ENCODE results near the gene HSFX4.

Gene HSFX4

DNA sequence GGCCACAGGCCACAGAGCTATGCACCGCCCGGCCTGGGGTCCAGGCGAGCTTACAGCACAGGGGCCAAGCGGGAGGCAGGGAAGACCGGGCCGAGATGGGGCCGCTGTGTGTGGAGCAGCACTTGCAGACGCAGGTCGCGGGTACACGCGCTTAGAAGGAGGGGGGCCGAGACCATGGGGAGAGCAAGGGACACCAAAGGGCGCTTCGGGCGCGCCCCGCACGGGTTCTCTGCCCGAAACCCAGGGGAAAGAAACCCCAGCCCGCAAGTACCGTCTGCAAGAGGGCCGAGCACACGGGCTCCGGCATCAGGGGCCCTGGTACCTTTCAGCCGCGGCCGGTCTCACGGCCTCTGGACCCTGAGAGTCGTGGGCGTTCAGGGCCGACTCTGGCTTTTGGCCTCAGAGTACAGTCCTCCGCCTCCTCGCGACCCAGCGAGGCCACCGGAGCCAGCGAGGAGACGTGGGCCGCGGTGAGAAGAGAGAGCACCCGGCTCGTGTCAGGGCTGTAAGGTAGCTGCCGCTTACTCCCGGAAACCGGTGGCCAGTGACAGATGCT, 8.6 kb downstream of the HSFX4 start:
- peaks cover 7% of the 10 kb centered on the region; the same call in 1 of the 2 replicates for H4K20me1 ChIP-seq (ENCODE audit: insufficient read depth, low read length)
- no peak for ATAC-seq (ENCODE audit: insufficient read depth, low read depth)
- H2AFZ ChIP-seq (ENCODE audit: low read depth, low read length) = peak overlapping the region; percentile 77; the same call in 1 of the 2 replicates
- H3K9me3 ChIP-seq (ENCODE audit: insufficient read depth, low read length, severe bottlenecking) = no peaks in the 10 kb centered on the region
- H3K4me2 ChIP-seq (ENCODE audit: insufficient read depth, low read length) = peak overlapping the region; percentile 89
- no peaks in the 10 kb centered on the region for H3K27me3 ChIP-seq (ENCODE audit: insufficient read depth, low read length, poor library complexity)
- peak overlapping the region; percentile 82 for H3K27ac ChIP-seq (ENCODE audit: low read length)
- peaks cover 4% of the 10 kb centered on the region for H3K36me3 ChIP-seq (ENCODE audit: insufficient read depth, low read length)
- peaks cover 15% of the 10 kb centered on the region for H3K4me1 ChIP-seq (ENCODE audit: insufficient read depth, low read length)
- DNase-seq = peak; percentile 23
- H3K79me2 ChIP-seq (ENCODE audit: insufficient read depth, low read length) = peaks cover 13% of the 10 kb centered on the region
- peak overlapping the region; percentile 80 for H3K9ac ChIP-seq (ENCODE audit: low read depth, low read length)
- TF ChIP-seq, protein P1, sequence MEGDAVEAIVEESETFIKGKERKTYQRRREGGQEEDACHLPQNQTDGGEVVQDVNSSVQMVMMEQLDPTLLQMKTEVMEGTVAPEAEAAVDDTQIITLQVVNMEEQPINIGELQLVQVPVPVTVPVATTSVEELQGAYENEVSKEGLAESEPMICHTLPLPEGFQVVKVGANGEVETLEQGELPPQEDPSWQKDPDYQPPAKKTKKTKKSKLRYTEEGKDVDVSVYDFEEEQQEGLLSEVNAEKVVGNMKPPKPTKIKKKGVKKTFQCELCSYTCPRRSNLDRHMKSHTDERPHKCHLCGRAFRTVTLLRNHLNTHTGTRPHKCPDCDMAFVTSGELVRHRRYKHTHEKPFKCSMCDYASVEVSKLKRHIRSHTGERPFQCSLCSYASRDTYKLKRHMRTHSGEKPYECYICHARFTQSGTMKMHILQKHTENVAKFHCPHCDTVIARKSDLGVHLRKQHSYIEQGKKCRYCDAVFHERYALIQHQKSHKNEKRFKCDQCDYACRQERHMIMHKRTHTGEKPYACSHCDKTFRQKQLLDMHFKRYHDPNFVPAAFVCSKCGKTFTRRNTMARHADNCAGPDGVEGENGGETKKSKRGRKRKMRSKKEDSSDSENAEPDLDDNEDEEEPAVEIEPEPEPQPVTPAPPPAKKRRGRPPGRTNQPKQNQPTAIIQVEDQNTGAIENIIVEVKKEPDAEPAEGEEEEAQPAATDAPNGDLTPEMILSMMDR (IDR thresholded peaks at IDR 0.05; ENCODE audit: borderline replicate concordance, extremely low read depth, low read length, poor library complexity, severe bottlenecking) = no peak
- no peak for TF ChIP-seq EZH2 (IDR thresholded peaks at IDR 0.05; ENCODE audit: borderline replicate concordance, low read depth, low read length, severe bottlenecking)
- peak overlapping the region; percentile 73 to 78; a peak in 3 of 4 replicates for H3K4me3 ChIP-seq (ENCODE audit: low read depth in 1 of 2, low read length in 2 of 2)

DNA sequence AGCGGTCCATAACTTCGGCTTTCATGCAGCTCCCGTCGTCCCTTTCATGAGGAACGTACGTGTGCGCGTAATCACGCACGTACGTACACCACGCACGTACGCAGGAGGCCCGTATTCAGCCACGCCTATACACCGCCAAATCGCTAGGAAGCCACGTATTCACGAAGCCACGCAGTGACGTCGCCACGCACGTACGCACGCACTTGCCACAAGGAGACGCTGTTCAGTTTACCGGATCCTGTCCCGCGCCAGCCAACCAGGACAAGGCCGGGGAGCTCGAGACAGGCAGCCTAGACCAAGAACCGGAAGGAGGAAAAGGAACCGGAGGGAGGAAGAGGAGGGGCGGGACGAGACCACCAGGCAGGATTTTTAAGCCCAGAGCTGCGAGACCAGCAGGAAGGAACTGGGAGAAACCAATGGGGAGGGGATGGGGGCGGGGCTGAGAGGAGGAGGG, 9.1 kb downstream of the HSFX4 start, which contains the start of gene EOLA2:
TSS of gene EOLA2 (minus strand) at position 65 of the 454 bp plus-strand sequence. CDS start 4,617 bp downstream, outside the sequence.
- H3K27me3 ChIP-seq (ENCODE audit: insufficient read depth, low read length, poor library complexity) = no peaks in the 10 kb centered on the region

DNA sequence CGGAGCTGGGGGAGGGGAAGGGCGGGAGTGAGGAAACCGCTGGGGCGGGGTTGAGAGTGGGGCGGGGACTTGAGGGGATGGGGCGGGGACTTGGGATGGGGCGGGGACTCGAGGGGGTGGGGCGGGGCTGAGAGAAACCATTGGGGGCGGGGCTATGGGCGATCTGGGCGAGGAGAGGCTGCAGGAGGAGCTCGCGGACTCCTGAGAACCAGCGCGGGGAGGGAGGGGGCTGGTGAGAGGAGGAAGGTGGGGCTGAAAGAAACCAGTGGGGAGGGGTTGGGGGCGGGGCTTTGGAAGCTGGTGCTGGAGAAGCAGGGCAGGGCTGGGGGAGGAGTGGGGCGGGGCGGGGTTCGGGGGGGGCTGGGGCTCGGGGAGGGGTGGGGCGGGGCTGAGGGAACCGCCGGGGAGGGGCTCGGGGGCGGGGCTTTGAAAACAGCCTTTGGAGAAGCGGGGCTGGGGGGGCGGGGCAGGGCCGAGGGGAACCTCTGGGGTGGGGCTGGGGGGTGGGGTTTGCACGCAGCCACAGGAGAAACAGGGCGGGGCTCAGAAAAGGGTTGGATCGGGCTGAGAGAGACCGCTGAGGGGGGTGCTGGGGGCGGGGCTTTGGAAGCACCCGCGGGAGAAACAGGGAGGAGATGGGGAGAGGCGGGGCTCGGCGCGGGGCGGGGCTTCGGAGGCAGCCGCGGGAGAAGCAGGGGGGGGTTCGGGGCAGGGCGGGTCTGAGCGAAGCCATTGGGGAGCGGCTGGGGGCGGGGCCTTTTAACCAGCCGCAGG, 9.7 kb downstream of the HSFX4 start:
- H3K4me2 ChIP-seq (ENCODE audit: insufficient read depth, low read length) = no peak overlapping the region
- H3K4me1 ChIP-seq (ENCODE audit: insufficient read depth, low read length) = peaks cover 15% of the 10 kb centered on the region
- H3K27ac ChIP-seq (ENCODE audit: low read length) = no peak overlapping the region; the same call in 1 of the 2 replicates
- TF ChIP-seq, protein P1 (IDR thresholded peaks at IDR 0.05; ENCODE audit: borderline replicate concordance, extremely low read depth, low read length, poor library complexity, severe bottlenecking) = no peak
- TF ChIP-seq EZH2 (IDR thresholded peaks at IDR 0.05; ENCODE audit: borderline replicate concordance, low read depth, low read length, severe bottlenecking) = no peak
- peak; percentile 1 for ATAC-seq (ENCODE audit: insufficient read depth, low read depth)
- peaks cover under 1% of the 10 kb centered on the region for H3K36me3 ChIP-seq (ENCODE audit: insufficient read depth, low read length)
- peaks cover 7% of the 10 kb centered on the region; the same call in 1 of the 2 replicates for H4K20me1 ChIP-seq (ENCODE audit: insufficient read depth, low read length)
- peak overlapping the region; percentile 80; the same call in 1 of the 2 replicates for H3K9ac ChIP-seq (ENCODE audit: low read depth, low read length)
- DNase-seq = peak; percentile 93
- peaks cover 13% of the 10 kb centered on the region for H3K79me2 ChIP-seq (ENCODE audit: insufficient read depth, low read length)
- no peak overlapping the region for H2AFZ ChIP-seq (ENCODE audit: low read depth, low read length)
- H3K9me3 ChIP-seq (ENCODE audit: insufficient read depth, low read length, severe bottlenecking) = no peaks in the 10 kb centered on the region
- no peak overlapping the region for H3K4me3 ChIP-seq (ENCODE audit: low read depth in 1 of 2, low read length in 2 of 2)
- no peaks in the 10 kb centered on the region for H3K27me3 ChIP-seq (ENCODE audit: insufficient read depth, low read length, poor library complexity)

More for the DNA sequence above, 9.1 kb downstream of the HSFX4 start, which contains the start of gene EOLA2:
- Histone ChIP-seq H2AFZ (ENCODE audit: low read depth, low read length) (peak within 1 kb of the TSS; percentile 77; the same call in 1 of the 2 replicates), H3K4me1 (ENCODE audit: insufficient read depth, low read length) (peaks cover 15% of the 10 kb centered on the region), H3K9me3 (ENCODE audit: insufficient read depth, low read length, severe bottlenecking) (no peaks in the 10 kb centered on the region), H3K4me3 (ENCODE audit: low read depth in 1 of 2, low read length in 2 of 2) (peak within 1 kb of the TSS; percentile 73 to 78; a peak in 3 of 4 replicates), H3K9ac (ENCODE audit: low read depth, low read length) (peak within 1 kb of the TSS; percentile 80), H3K4me2 (ENCODE audit: insufficient read depth, low read length) (peak within 1 kb of the TSS; percentile 89), H3K27ac (ENCODE audit: low read length) (peak within 1 kb of the TSS; percentile 82), H3K36me3 (ENCODE audit: insufficient read depth, low read length) (peaks cover 4% of the 10 kb centered on the region), H3K79me2 (ENCODE audit: insufficient read depth, low read length) (peaks cover 13% of the 10 kb centered on the region), H4K20me1 (ENCODE audit: insufficient read depth, low read length) (peaks cover 7% of the 10 kb centered on the region; the same call in 1 of the 2 replicates)
- no peak for TF ChIP-seq EZH2 (IDR thresholded peaks at IDR 0.05; ENCODE audit: borderline replicate concordance, low read depth, low read length, severe bottlenecking)
- TF ChIP-seq, protein P1 (IDR thresholded peaks at IDR 0.05; ENCODE audit: borderline replicate concordance, extremely low read depth, low read length, poor library complexity, severe bottlenecking) = peak; percentile 67
- DNase-seq (peak; percentile 95), ATAC-seq (ENCODE audit: insufficient read depth, low read depth) (peak; percentile 61)

Data from DND-41 (cell line).